ENCODE results near the gene SAMD9L.
"Not testable (repeated sequence)": the region's sequence is repeated elsewhere in the genome, so short reads cannot be mapped to it uniquely, and the experiment has no call there.

The SAMD9L gene

GRCh38 chr7:93126954-93127353 is 21.2 kb downstream of the SAMD9L start:
- ATAC-seq = not testable (repeated sequence)

- not testable (repeated sequence) for ATAC-seq
These were observed 24.7 kb downstream of the SAMD9L start for GRCh38 chr7:93123532-93123931.

- no peak for ATAC-seq
- no peak for TF ChIP-seq ZNF70 (CRISPR knock-in tag; IDR thresholded peaks at IDR 0.05)
- TF ChIP-seq CREB5 (CRISPR knock-in tag; IDR thresholded peaks at IDR 0.05; ENCODE audit: low read depth) = no peak
- no peak for TF ChIP-seq TSHZ2 (CRISPR knock-in tag; IDR thresholded peaks at IDR 0.05)
- TF ChIP-seq ESRRG (CRISPR knock-in tag; IDR thresholded peaks at IDR 0.05) = no peak
- no peak for TF ChIP-seq RARB (CRISPR knock-in tag; IDR thresholded peaks at IDR 0.05)
- no peak for TF ChIP-seq ZFP30 (CRISPR knock-in tag; IDR thresholded peaks at IDR 0.05)
- no peak for TF ChIP-seq ZC3H10 (CRISPR knock-in tag; IDR thresholded peaks at IDR 0.05)
- TF ChIP-seq BACH2 (CRISPR knock-in tag; IDR thresholded peaks at IDR 0.05; ENCODE audit: borderline replicate concordance) = no peak
- TF ChIP-seq PATZ1 (CRISPR knock-in tag; IDR thresholded peaks at IDR 0.05; ENCODE audit: borderline replicate concordance) = no peak
- TF ChIP-seq CSDC2 (CRISPR knock-in tag; IDR thresholded peaks at IDR 0.05) = no peak
- no peak for TF ChIP-seq ZFP3 (CRISPR knock-in tag; IDR thresholded peaks at IDR 0.05)
- TF ChIP-seq ARNTL (CRISPR knock-in tag; IDR thresholded peaks at IDR 0.05; ENCODE audit: borderline replicate concordance, low read depth) = no peak
- no peak for TF ChIP-seq ZNF8 (CRISPR knock-in tag; IDR thresholded peaks at IDR 0.05)
- no peak for TF ChIP-seq ZNF565 (CRISPR knock-in tag; conservative IDR thresholded peaks at IDR 0.05; ENCODE audit: low read depth)
- no peak for TF ChIP-seq SNAI2 (CRISPR knock-in tag; IDR thresholded peaks at IDR 0.05)
- no peak for TF ChIP-seq CSRNP3 (CRISPR knock-in tag; IDR thresholded peaks at IDR 0.05)
- TF ChIP-seq POU6F1 (CRISPR knock-in tag; IDR thresholded peaks at IDR 0.05; ENCODE audit: borderline replicate concordance, low read depth) = no peak
- no peak for TF ChIP-seq OSR1 (CRISPR knock-in tag; IDR thresholded peaks at IDR 0.05)
- no peak for TF ChIP-seq PPARA (CRISPR knock-in tag; IDR thresholded peaks at IDR 0.05; ENCODE audit: borderline replicate concordance)
- TF ChIP-seq TOX (CRISPR knock-in tag; IDR thresholded peaks at IDR 0.05; ENCODE audit: borderline replicate concordance) = no peak
These were observed 27.3 kb downstream of the SAMD9L start for GRCh38 chr7:93120592-93121549.
